ENCODE results near the gene PKD1L1.

GRCh38 chr7:47906883-47907282 is 41.4 kb downstream of the PKD1L1 start:
- TF ChIP-seq CTCF (IDR thresholded peaks at IDR 0.05) (no peak), POLR2A (IDR thresholded peaks at IDR 0.05) (no peak)

Measured in gastroesophageal sphincter (tissue), 3 donors.